Spleen (tissue), 7 donors: ENCODE results near the gene PIP5KL1.

Experiments used
- POLR2A ChIP-seq, 3 donors: fragments of 450-650 bp; IDR thresholded peaks; one replicate each; pipeline ENCODE4 v1.5.1; 2017; ENCODE audit warnings: antibody characterized with exemption in 3 of 3, mild to moderate bottlenecking in 1 of 3
- TF ChIP-seq, protein P1 (sequence below), 11 experiments: fragments of 200-600 bp in 7 of 11; fragments of 450-650 bp in 4 of 11; sonication (generic) in 4 of 11; IDR thresholded peaks in 8 of 11; conservative IDR thresholded peaks in 3 of 11; 1 replicate in 7 of 11; 2 replicates in 4 of 11; pipeline versions ENCODE4 v1.4.0 to v1.8.0; 2016 to 2021; ENCODE audit warnings: antibody characterized with exemption in 11 of 11, inconsistent platforms in 4 of 11, mild to moderate bottlenecking in 1 of 11
- donor health status: DM: no; HTN: no; CAD: no; lungs with moderate emphysema.
- donor health status: DM: no; HTN: no; CAD: no.
- donor health status: DM: no; HTN: no; CAD: no.

DNA sequence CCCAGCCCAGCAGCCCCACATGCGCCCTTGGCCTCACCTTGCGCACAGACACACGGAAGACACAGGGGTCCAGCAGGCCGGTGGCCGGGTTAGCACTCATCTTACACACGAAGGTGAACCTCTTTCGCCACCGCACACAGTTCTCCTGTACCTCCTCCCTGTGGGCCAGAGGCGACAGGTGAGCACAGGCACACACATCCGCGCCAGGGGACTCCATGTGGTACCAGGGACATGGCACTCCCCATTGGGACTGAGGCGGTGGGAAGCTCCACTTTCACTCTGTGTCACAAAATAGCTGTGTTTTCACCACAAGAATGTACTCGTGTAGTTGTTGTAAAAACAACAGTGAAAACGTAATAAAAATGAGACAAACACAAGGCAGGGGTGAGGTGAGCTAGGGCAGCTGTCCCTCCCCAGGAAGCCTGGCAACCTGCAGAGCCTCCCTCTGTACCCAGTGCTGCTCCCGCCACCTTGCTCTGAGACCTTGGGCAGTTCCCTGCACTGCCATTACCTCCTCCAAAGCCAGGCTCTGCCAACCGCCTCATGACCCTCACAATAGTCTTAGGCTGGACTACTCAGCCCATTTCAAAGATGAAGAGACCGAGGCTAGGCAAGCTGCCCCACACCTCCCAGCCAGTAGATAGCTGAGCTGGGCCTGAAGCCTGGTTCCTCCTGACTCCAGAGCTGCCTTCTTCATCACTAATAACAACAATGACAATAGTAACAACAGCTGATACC is 23.4 kb upstream of the PIP5KL1 start:
- TF ChIP-seq, protein P1, sequence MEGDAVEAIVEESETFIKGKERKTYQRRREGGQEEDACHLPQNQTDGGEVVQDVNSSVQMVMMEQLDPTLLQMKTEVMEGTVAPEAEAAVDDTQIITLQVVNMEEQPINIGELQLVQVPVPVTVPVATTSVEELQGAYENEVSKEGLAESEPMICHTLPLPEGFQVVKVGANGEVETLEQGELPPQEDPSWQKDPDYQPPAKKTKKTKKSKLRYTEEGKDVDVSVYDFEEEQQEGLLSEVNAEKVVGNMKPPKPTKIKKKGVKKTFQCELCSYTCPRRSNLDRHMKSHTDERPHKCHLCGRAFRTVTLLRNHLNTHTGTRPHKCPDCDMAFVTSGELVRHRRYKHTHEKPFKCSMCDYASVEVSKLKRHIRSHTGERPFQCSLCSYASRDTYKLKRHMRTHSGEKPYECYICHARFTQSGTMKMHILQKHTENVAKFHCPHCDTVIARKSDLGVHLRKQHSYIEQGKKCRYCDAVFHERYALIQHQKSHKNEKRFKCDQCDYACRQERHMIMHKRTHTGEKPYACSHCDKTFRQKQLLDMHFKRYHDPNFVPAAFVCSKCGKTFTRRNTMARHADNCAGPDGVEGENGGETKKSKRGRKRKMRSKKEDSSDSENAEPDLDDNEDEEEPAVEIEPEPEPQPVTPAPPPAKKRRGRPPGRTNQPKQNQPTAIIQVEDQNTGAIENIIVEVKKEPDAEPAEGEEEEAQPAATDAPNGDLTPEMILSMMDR (IDR thresholded peaks at IDR 0.05 in 8 of 11, conservative IDR thresholded peaks at IDR 0.05 in 3 of 11) = no peak
- TF ChIP-seq POLR2A (IDR thresholded peaks at IDR 0.05) = no peak
